GM21529 (cell line): ENCODE measurements around the gene ANK2.

Experiments used
- ATAC-seq: cut with Tn5 transposase; IDR thresholded peaks from one replicate; pipeline ENCODE4 v1.9.1; 2021; ENCODE audit not compliant: unreplicated experiment

Gene ANK2

DNA sequence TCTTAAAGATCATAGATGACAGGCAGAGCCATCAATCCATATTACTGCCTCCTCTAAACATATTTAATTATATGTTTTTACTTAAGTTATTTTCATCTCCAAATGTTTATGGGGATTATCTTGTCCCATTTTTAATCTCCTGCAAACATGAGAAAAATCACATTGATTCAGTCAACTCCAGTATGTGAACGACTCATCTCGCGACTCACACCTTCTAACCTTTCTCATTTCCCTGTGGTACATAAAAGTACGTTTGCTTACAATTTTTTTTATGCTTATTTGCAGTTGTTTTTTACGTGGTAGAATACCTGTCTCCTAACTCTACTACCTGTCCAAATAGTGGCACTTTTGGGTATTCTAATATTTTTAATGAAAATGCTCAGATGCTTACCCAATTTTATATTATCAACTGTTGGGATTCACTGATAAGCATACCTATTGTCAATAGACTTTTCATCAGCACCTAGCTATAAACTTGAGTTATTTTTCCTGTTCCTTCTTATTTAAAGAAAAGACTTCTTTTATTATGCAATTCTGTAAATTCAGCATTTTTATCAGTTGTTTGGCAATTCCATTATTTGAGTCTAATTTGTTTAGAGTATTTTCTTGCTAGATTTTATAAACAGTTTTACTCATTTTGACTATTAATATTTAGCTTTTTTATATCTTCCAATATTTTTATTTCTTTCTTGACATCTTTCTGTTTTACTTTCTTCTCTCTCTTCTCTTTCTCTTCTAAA, 276.6 kb downstream of the ANK2 start:
- no peak for ATAC-seq

DNA sequence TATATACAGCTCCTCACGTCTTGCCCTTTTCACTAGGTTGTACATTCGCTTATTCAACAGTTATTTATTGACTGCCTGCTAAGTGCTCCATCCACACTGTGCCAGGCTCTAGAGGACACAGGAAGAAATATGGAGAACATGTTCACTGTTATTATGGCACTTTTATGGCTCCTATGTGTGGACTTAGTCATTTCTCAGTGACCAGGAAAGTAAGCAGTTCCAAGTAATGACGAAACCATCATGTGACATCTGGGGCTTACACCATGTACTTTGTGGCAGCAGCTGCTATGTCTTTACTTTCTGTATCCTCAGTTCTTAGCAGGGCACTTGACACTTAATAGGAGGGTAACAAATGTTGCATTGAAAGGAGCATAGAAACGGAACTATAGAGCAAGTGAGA, 278.0 kb downstream of the ANK2 start:
- no peak for ATAC-seq

- no peak for ATAC-seq
Observed at GRCh38 chr4:113328514-113328913, 279.1 kb downstream of the ANK2 start.

GRCh38 chr4:113330200-113330599, 280.7 kb downstream of the ANK2 start:
- no peak for ATAC-seq

DNA sequence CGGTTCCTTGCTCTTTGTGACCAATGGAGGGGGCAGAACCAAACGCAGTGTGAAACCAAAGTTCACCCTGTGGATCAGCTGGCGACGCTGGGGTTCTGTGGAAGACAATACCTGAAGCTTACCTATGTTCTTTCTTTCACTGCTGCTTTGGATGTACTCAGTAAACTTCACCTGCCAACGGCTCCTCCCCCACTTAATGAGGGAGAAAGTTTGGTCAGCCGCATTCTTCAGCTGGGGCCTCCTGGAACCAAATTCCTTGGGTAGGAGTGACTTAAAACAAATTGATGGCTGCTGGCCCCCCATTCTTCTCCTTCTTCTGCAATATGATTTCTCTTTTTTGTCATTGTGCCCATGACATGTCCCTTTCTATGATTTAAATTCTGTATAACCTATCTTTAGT, 282.4 kb downstream of the ANK2 start:
- ATAC-seq = no peak

DNA sequence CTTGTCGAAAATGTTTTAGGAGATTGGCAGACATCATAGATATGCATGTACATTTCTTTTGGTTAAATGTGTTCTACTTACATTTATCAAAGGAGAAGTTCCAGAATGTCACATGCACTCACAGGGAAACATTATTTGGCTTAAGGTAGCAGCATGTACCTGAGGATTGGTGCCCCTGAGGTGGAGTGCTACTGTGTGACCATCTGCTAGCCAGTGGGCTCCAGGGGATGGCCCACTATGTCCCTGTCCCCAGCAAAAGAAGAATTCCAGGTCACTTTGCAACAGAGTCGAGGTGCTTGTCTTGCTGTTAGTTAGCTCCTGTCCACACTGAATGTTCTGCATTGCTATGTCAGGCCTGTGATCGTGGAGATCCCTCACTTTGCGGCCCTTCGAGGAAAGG, 283.2 kb downstream of the ANK2 start:
- no peak for ATAC-seq

DNA sequence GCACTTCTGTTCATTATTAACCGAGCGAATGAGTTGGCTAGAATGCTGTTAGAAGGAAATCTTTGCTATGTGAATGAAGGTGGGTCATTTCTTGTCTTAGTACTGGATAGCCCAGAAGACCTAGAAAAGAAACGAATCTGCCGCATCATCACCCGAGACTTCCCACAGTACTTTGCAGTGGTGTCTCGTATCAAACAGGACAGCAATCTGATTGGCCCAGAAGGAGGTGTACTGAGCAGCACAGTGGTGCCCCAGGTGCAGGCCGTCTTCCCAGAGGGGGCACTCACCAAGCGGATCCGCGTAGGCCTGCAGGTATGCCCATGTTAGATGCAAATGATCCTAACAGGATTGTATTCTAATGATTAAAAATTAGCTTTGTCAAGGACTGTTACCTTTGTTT, 286.3 kb downstream of the ANK2 start:
- no peak for ATAC-seq

- no peak for ATAC-seq
Observed at GRCh38 chr4:113336556-113336955, 287.1 kb downstream of the ANK2 start.

DNA sequence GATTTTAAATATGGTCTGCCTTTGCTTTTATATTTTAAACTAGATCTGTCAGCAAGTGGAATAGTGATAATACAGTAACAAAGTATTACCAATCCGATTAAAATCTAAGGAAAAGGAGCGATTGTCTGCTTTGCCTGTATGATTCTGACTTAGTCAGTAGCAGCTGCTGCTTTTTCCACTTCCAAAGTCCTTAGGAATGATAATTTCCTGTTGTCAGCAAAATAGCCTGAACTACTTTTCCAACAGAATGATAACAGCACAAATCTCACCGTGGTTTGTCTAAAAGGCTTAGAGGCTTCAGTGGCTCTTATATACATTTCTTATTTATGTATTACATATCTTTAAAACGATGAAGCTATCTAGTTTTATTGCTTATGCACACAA, 290.0 kb downstream of the ANK2 start:
- no peak for ATAC-seq

GRCh38 chr4:113344100-113344499, 294.6 kb downstream of the ANK2 start:
- ATAC-seq = no peak

DNA sequence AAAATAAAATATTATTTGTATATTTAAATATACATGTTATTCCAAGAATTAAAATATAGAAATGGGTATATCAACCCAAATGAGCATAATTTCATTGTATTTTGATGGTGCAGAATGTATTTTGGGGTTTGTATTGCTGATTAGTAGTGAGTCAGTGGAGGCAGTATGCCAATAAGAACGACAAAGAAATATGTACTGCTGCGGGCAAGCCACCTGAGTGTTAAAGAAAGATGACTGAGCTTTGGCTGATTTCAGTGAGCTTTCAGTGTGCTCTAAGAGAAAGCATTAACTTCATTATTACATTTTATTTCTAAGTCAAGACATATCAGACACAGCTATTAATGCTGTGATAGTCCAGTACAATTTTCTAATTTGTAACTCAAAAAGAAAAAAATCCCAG, 297.8 kb downstream of the ANK2 start:
- no peak for ATAC-seq

DNA sequence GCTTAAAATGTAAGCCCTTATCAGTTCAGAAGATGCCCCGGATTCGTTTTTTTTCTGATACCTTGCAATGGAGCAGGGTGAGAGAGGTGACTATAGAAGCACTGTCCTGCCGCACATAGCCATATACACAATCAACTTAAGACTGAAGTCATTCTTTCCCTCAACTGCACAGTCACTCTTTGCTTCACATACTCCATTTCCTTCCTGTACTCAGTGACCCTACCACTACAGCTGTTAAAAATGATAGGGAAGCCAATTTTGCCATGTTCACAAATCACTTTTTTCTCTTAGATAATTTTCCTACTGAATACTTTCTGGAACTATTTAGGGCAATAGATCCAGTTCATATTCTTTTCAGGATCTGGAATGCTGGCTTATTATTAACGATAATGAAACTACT, 300.0 kb downstream of the ANK2 start:
- peak; percentile 65 for ATAC-seq

DNA sequence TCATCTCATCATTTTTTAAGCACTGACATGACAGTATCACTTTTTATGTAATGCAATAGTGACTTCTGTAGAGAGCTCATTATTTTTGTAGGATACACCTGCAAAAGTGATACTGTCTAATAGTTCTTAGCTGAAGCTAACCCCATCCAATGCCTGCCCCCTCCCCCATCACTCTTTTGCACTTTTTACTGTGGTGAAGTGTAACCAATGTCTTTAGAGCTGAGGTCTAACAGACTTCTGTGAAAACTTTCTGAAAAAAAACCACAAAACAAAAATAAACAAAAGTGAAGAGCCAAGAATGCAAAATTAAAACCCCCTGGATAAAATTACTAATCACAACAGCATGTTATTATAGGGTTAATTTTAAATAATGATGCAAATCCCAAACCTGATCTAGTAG, 301.1 kb downstream of the ANK2 start:
- ATAC-seq = no peak

DNA sequence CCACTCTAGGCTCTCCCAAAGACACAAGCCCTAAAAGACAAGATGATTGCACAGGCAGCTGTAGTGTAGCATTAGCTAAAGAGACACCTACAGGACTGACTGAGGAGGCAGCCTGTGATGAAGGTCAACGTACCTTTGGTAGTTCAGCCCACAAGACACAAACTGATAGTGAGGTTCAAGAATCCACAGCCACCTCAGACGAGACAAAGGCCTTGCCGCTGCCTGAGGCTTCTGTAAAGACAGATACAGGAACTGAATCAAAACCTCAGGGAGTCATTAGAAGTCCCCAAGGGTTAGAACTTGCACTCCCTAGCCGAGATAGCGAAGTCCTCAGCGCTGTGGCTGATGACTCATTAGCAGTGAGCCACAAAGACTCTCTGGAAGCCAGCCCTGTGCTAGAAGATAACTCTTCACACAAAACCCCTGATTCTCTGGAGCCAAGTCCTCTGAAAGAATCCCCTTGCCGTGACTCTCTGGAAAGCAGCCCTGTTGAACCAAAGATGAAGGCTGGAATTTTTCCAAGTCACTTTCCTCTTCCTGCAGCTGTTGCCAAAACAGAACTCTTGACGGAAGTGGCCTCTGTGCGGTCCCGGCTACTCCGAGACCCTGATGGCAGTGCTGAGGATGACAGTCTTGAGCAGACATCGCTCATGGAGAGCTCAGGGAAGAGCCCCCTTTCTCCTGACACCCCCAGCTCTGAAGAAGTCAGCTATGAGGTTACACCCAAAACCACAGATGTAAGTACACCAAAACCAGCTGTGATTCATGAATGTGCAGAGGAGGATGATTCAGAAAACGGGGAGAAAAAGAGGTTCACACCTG, 306.3 kb downstream of the ANK2 start:
- ATAC-seq = peak; percentile 98

- ATAC-seq = no peak
Observed at GRCh38 chr4:113356453-113356852, 307.0 kb downstream of the ANK2 start.

DNA sequence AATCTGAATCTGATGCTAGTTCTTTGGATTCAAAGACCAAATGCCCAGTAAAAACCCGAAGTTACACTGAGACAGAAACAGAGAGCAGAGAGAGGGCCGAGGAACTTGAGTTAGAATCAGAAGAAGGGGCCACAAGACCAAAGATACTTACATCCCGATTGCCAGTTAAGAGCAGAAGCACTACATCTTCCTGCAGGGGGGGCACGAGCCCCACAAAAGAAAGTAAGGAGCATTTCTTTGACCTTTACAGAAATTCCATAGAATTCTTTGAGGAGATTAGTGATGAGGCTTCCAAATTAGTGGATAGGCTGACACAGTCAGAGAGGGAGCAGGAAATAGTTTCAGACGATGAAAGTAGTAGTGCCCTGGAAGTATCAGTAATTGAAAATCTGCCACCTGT, 309.3 kb downstream of the ANK2 start:
- ATAC-seq = no peak

DNA sequence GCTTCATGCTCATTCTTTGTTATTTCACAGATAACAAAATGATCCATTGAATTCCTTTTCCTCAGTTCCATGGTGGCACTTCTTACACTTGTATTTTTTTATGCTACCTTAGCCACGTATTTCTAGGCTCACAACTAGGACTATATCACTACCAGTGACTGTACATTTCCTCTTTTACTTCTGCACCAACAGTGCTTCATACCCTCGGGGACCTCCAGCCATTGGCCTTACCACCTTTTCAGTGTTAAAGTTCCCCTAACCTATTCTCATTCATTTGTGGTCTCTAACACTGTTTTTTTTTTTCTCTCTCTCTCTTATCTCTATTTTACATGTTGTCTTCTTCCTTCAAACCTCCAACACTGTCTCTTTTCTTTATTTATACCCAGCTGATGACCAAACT, 315.9 kb downstream of the ANK2 start:
- ATAC-seq = no peak

GRCh38 chr4:113368056-113368455, 318.6 kb downstream of the ANK2 start:
- ATAC-seq = no peak

DNA sequence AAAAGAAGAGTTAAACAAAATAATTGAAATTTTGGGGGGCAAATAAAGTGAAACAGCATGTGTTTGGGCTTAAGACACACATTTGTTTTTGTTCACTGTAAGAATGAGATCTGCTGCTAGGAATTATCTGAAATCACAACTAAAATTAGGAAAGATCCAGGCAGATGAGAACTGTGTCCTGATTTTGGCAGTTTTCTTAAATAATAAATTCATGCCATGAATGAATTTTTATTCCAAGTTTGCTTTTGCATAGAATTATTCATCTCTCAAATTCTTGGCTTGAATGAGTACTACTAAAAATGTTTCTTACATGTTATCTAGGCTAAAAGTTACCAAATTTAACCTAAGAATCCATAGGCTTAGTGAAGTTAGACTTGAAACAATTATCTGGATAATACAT, 321.7 kb downstream of the ANK2 start:
- ATAC-seq = no peak

- ATAC-seq = no peak
Observed at GRCh38 chr4:113375964-113376666, 326.7 kb downstream of the ANK2 start.

GRCh38 chr4:113378836-113379235, 329.4 kb downstream of the ANK2 start:
- no peak for ATAC-seq

GRCh38 chr4:113382704-113383103, 333.3 kb downstream of the ANK2 start:
- ATAC-seq = no peak
